Breast epithelium (tissue), 4 donors: ENCODE data around the gene CFL1. TPM values are rescaled to one million over a fixed set of nuclear protein-coding genes. Genes with fewer than 3 reads are reported as not detected.

Source experiments
- DNase-seq, 2 donors: peaks; one replicate each; pipeline ENCODE4 v3.0.0-alpha.2; 2019; ENCODE audit warnings: low spot score in 2 of 2
- H3K27ac ChIP-seq, 2 donors: fragments of 200-600 bp; sonication (generic) in 1 of 2; one replicate each; pipeline ENCODE4 v1.5.1; 2016 to 2019; ENCODE audit warnings: mild to moderate bottlenecking in 1 of 2
- H3K27me3 ChIP-seq, 2 donors: fragments of 200-600 bp; sonication (generic) in 1 of 2; one replicate each; pipeline versions ENCODE4 v1.5.1 to v1.6.0; 2017 to 2019; ENCODE audit warnings: control low read depth in 1 of 2, mild to moderate bottlenecking in 1 of 2
- H3K36me3 ChIP-seq: fragments of 200-600 bp; one replicate; pipeline ENCODE4 v1.5.1; 2019
- H3K4me1 ChIP-seq, 2 donors: fragments of 200-600 bp; sonication (generic); one replicate each; pipeline ENCODE4 v1.5.1; 2016 to 2019; ENCODE audit warnings: control low read depth in 1 of 2
- H3K4me3 ChIP-seq, 3 donors: fragments of 200-600 bp; sonication (generic); 1 replicate in 2 of 3; 2 replicates in 1 of 3; pipeline ENCODE4 v1.5.1; 2016 to 2019; ENCODE audit warnings: mild to moderate bottlenecking in 3 of 3, moderate library complexity in 2 of 3
- H3K9me3 ChIP-seq, 2 donors: fragments of 200-600 bp; sonication (generic) in 1 of 2; one replicate each; pipeline ENCODE4 v1.5.1; 2016 to 2019; ENCODE audit warnings: control low read depth in 1 of 2
- POLR2A ChIP-seq: fragments of 450-650 bp; IDR thresholded peaks from one replicate; pipeline ENCODE4 v1.6.1; 2016; ENCODE audit warnings: antibody characterized with exemption, mild to moderate bottlenecking, moderate library complexity
- POLR2AphosphoS5 ChIP-seq, 3 donors: sonication (generic); formaldehyde crosslinking; IDR thresholded peaks; one replicate each; pipeline ENCODE4 v1.6.1; 2017; ENCODE audit warnings: antibody characterized with exemption in 3 of 3
- intact Hi-C: fragments of 100-400 bp; cut with DNase I; formaldehyde crosslinking; loops from one replicate; pipeline ENCODE4 v1.15.1; 2023; ENCODE audit warnings: low total_unique reads
- total RNA-seq, 3 donors: library from RNA; depleted of rRNA; stranded (reverse); fragments of >200 nt; gene quantifications; one replicate each; pipeline ENCODE4 v1.1.0, GENCODE V29; 2016
- TF ChIP-seq, protein P1 (sequence below), 3 donors: fragments of 450-650 bp; IDR thresholded peaks; one replicate each; pipeline ENCODE4 v1.5.1; 2016 to 2017; ENCODE audit warnings: antibody characterized with exemption in 3 of 3, mild to moderate bottlenecking in 3 of 3, moderate library complexity in 3 of 3

Gene CFL1
- total RNA-seq, 3 donors from 2014 or later = 407 to 564 (median 453) TPM

DNA sequence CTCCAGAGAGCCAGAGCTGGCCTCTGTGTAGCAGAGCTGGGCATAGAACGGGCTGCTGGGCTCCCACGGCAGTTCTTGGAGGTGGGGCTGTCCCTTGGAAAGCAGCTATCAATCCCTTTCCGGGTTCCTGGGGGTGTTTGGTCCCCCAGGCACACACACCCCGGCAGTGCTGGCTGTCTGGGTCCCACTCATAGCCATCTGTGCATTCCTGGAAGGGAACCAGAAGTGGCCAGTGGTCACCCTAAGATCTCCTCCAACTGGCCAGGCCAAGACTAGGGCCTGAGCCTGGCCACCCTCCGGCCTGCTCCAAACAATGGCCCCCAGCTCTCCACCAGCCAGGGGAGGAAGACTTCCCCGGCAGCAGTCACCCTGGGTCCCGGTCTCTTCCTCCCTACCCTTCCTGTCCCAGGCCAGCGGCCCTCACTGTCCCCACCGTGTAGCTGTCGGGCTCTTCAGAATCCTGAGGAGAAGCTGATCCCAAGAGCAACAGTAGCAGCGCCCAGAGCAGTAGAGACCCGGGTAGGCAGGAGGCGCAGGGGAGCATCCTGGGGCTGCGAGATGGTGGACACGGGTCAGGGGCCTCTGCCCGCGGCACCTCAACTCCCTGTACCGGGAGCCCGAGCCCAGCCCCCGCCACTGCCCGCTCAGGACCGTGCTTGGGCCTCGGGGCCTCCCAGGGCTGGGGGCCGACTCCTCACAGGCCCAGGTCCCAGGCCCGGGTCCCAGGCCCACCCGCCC, 14.0 kb upstream of the CFL1 start:
- Histone ChIP-seq H3K27me3 (no peaks in the 10 kb centered on the region), H3K9me3 (no peaks in the 10 kb centered on the region), H3K27ac (peak overlapping the region; percentile 88 to 97), H3K36me3 (no peaks in the 10 kb centered on the region), H3K4me3 (peak overlapping the region; percentile 53 to 88 (median 65)), H3K4me1 (peaks cover 0 to 10% of the 10 kb centered on the region in 2 donors)
- TF ChIP-seq POLR2A (no peak), POLR2AphosphoS5 (IDR thresholded peaks at IDR 0.05) (no peak)
- TF ChIP-seq, protein P1, sequence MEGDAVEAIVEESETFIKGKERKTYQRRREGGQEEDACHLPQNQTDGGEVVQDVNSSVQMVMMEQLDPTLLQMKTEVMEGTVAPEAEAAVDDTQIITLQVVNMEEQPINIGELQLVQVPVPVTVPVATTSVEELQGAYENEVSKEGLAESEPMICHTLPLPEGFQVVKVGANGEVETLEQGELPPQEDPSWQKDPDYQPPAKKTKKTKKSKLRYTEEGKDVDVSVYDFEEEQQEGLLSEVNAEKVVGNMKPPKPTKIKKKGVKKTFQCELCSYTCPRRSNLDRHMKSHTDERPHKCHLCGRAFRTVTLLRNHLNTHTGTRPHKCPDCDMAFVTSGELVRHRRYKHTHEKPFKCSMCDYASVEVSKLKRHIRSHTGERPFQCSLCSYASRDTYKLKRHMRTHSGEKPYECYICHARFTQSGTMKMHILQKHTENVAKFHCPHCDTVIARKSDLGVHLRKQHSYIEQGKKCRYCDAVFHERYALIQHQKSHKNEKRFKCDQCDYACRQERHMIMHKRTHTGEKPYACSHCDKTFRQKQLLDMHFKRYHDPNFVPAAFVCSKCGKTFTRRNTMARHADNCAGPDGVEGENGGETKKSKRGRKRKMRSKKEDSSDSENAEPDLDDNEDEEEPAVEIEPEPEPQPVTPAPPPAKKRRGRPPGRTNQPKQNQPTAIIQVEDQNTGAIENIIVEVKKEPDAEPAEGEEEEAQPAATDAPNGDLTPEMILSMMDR (IDR thresholded peaks at IDR 0.05) = no peak
- intact Hi-C loops = no loop called here
- DNase-seq = no peak

DNA sequence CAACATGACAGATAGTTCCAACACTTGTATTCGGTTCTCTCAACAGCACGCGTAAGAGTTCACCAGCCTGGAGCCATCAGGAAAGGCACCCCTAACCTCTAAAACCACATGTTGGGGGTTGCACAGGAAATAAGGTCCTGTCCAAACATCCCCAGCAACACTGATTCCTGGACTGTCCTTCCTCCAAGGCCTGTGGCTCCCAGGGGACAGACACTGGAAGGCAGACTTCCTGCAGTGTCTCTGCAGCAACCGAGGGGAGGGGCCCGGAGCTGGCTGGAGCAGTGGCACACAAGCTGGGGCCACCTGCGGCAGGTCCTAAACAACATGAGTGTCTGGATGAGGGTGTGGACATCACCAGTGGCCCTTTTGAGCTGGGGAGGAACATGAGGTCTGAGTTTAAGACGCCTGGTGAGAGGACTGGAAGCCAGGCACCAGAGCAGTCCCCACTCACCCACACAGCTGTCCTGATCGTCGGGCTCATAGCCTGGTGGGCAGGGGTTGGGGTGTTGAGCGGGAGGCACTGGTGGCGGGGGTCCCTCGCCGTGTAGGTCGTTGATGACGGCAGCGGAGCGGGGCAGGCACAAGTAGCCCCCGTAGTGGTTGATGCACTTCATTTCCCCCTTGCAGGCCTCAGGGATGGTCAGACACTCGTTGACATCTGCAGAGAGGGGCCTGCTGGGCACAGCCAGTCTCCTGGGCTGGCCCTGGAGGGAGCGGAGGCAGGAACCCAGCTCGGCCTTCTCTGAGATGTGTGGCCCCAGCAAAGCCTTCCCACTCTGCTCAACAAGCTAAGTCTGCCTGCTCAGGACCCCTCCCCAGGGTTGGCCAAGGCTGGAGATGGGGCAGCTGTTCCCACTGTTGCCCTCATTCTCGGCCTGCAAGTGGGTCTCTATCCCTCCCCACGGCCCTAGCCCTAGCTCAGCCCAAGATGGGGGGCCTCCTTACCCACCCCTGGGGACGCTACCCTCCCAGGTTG, 13.0 kb upstream of the CFL1 start:
- H3K4me3 ChIP-seq = peak overlapping the region; percentile 53 to 88 (median 65)
- H3K36me3 ChIP-seq = no peaks in the 10 kb centered on the region
- DNase-seq = no peak
- peaks cover 0 to 10% of the 10 kb centered on the region in 2 donors for H3K4me1 ChIP-seq
- TF ChIP-seq POLR2A (no peak), POLR2AphosphoS5 (IDR thresholded peaks at IDR 0.05) (no peak)
- TF ChIP-seq, protein P1 (IDR thresholded peaks at IDR 0.05) = no peak
- intact Hi-C loops = no loop called here
- no peaks in the 10 kb centered on the region for H3K27me3 ChIP-seq
- no peaks in the 10 kb centered on the region for H3K9me3 ChIP-seq
- H3K27ac ChIP-seq = peak overlapping the region; percentile 88 to 97

DNA sequence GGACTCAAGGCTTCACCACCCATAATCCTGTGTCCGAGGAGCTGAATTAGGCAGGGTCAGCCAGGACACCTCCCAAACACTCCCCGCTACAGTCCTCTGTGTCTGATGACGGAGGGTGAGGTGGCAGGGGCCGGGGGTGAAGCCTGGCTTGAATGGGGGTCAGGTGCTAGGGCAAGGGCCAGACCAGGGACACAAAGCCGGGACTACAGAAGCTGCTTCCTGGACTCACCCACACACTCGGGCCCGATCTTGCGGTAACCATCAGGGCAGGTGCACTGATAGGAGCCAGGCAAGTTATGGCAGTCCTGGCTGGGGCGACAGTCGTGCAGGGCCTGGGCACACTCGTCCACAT, 12.3 kb upstream of the CFL1 start:
- TF ChIP-seq POLR2AphosphoS5 (IDR thresholded peaks at IDR 0.05) = no peak
- Histone ChIP-seq H3K27me3 (no peaks in the 10 kb centered on the region), H3K27ac (peak overlapping the region in 1 of 2 donors; percentile 97), H3K9me3 (no peaks in the 10 kb centered on the region), H3K36me3 (no peaks in the 10 kb centered on the region), H3K4me3 (peak overlapping the region in 1 of 3 donors; percentile 88), H3K4me1 (peaks cover 0 to 10% of the 10 kb centered on the region in 2 donors)
- no peak for DNase-seq
- intact Hi-C loops = no loop called here

DNA sequence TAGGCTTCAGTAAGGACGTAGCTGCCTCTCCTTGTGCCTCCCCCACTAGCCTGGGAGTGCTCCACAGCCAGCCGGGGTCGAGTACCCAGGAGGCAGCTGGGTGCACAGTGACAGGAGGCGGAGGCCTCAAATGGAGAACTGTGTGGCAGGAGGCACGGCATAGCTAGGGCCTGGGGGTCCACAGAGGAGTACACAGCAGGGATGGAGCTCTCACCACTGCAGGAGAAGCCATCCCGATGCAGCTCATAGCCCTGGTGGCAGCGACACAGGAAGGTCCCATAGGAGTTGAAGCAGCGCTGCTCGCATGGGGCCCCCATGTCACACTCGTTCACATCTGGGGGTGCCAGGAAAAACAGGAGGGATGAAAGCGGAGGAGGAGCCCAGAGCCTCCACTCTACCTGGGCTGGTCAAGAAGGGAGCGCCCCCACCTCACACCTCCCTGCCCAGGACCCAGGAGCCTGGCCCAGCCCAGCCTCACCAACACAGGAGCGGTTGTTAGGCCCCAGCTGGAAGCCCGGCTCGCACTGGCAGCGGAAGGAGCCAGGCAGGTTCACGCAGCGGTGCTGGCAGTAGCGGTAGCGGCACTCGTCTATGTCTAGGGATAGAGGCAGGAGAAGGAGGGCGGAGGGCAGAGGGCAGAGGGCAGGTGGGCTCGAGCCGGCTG, 11.8 kb upstream of the CFL1 start:
- intact Hi-C loops = no loop called here
- TF ChIP-seq POLR2A = no peak
- TF ChIP-seq, protein P1 (IDR thresholded peaks at IDR 0.05) = no peak
- no peak for TF ChIP-seq POLR2AphosphoS5 (IDR thresholded peaks at IDR 0.05)
- no peak for DNase-seq
- H3K4me3 ChIP-seq = no peak overlapping the region
- no peaks in the 10 kb centered on the region for H3K27me3 ChIP-seq
- H3K36me3 ChIP-seq = no peaks in the 10 kb centered on the region
- H3K9me3 ChIP-seq = no peaks in the 10 kb centered on the region
- peak overlapping the region in 1 of 2 donors; percentile 97 for H3K27ac ChIP-seq
- H3K4me1 ChIP-seq = peaks cover 0 to 10% of the 10 kb centered on the region in 2 donors

DNA sequence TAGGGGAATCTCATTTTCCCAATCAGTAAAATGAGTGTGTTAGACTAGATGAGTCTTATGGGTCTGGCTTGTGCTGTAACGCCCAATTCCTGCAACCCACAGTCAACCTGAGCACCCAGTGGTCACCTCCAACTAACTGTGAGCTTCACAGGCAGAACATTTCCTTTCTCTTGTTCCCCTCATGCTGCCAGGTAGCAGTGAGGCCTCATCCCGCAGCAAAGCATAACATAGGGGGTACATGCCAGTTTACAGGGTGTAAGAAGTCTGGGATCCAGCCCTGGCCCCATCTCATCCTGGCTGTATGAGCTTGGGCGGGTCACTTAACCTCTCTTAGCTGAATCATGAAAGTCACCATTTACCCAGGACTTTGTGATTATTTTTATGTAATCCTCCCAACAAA, 10.9 kb upstream of the CFL1 start:
- intact Hi-C loops = no loop called here
- Histone ChIP-seq H3K4me1 (peaks cover 0 to 10% of the 10 kb centered on the region in 2 donors), H3K27me3 (no peaks in the 10 kb centered on the region), H3K36me3 (peaks cover 4% of the 10 kb centered on the region), H3K4me3 (no peak overlapping the region), H3K27ac (peak overlapping the region in 1 of 2 donors; percentile 5), H3K9me3 (no peaks in the 10 kb centered on the region)
- no peak for TF ChIP-seq POLR2A
- TF ChIP-seq, protein P1 (IDR thresholded peaks at IDR 0.05) = no peak
- no peak for TF ChIP-seq POLR2AphosphoS5 (IDR thresholded peaks at IDR 0.05)
- DNase-seq = no peak
